Ascending aorta (tissue), 2 donors: ENCODE data around the gene SNCB. TPM values are rescaled to one million over a fixed set of nuclear protein-coding genes. Genes with fewer than 3 reads are reported as not detected.

Experiments
- DNase-seq, 2 donors: peaks; one replicate each; pipeline ENCODE4 v3.0.0-alpha.2; 2019; ENCODE audit warnings: low spot score in 2 of 2
- H3K27ac ChIP-seq, 2 donors: fragments of 200-600 bp; sonication (generic); one replicate each; pipeline ENCODE4 v1.5.1; 2016 to 2017; ENCODE audit warnings: mild to moderate bottlenecking in 1 of 2
- H3K27me3 ChIP-seq: fragments of 200-600 bp; sonication (generic); one replicate; pipeline ENCODE4 v1.5.1; 2017
- H3K36me3 ChIP-seq, 2 donors: fragments of 200-600 bp; sonication (generic); one replicate each; pipeline ENCODE4 v1.5.1; 2016
- H3K4me1 ChIP-seq, 2 donors: fragments of 200-600 bp; sonication (generic); one replicate each; pipeline ENCODE4 v1.5.1; 2016 to 2017; ENCODE audit warnings: mild to moderate bottlenecking in 1 of 2
- H3K4me3 ChIP-seq, 2 donors: fragments of 200-600 bp; sonication (generic); one replicate each; pipeline ENCODE4 v1.5.1; 2016 to 2017; ENCODE audit warnings: mild to moderate bottlenecking in 1 of 2
- H3K9me3 ChIP-seq, 2 donors: fragments of 200-600 bp; sonication (generic); one replicate each; pipeline ENCODE4 v1.5.1; 2016
- intact Hi-C: fragments of 100-400 bp; cut with DNase I; formaldehyde crosslinking; loops from one replicate; pipeline ENCODE4 v1.15.1; 2023
- total RNA-seq: library from RNA; depleted of rRNA; stranded (reverse); fragments of >200 nt; gene quantifications from one replicate; pipeline ENCODE4 v1.1.0, GENCODE V29; 2016
- TF ChIP-seq, protein P1 (sequence below), 3 experiments: fragments of 200-600 bp in 2 of 3; fragments of 450-650 bp in 1 of 3; sonication (generic) in 2 of 3; IDR thresholded peaks; one replicate each; pipeline ENCODE4 v1.5.1; 2016 to 2019; ENCODE audit warnings: antibody characterized with exemption in 3 of 3, mild to moderate bottlenecking in 1 of 3, moderate library complexity in 1 of 3

The SNCB gene
- total RNA-seq, 1 donor from 2014 or later = not detected

DNA sequence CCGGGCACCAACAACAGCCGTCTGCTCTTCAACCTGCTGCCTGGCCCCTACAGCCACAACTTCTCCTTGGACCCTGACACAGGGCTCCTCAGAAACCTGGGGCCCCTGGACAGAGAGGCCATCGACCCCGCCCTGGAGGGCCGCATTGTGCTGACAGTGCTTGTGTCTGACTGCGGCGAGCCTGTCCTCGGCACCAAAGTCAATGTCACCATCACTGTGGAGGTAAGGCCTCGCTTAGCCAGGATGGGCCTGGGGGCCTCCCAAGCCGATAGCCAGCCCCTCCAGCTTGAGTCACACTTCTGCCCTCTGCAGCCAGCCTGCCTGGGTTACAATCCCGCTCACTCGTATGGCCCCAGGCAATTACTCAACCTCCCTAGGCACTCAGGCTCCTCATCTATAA lies 49.0 kb downstream of the SNCB start:
- no peak overlapping the region for H3K27ac ChIP-seq
- intact Hi-C loops = no loop called here
- TF ChIP-seq, protein P1, sequence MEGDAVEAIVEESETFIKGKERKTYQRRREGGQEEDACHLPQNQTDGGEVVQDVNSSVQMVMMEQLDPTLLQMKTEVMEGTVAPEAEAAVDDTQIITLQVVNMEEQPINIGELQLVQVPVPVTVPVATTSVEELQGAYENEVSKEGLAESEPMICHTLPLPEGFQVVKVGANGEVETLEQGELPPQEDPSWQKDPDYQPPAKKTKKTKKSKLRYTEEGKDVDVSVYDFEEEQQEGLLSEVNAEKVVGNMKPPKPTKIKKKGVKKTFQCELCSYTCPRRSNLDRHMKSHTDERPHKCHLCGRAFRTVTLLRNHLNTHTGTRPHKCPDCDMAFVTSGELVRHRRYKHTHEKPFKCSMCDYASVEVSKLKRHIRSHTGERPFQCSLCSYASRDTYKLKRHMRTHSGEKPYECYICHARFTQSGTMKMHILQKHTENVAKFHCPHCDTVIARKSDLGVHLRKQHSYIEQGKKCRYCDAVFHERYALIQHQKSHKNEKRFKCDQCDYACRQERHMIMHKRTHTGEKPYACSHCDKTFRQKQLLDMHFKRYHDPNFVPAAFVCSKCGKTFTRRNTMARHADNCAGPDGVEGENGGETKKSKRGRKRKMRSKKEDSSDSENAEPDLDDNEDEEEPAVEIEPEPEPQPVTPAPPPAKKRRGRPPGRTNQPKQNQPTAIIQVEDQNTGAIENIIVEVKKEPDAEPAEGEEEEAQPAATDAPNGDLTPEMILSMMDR (IDR thresholded peaks at IDR 0.05) = no peak

DNA sequence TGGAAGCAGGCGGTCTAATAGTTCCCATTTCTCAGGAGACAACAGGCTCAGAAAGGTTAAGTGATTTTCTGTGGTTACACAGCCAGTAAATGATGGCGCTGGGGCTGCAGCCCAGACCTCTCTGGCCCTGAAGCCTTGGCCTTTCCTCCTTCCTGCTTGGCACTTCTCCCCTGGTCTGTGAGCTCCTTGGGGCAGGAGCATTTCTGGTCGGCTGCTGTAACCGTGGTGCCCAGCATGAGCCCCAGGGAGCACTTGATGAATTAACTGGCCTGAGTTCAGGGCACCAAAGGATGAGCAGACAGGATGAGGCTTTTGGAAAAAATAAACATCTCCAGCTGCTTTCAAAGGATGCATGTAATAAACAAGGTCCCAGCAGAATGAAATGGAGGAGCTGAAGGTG lies 51.0 kb downstream of the SNCB start:
- no peaks in the 10 kb centered on the region for H3K36me3 ChIP-seq
- intact Hi-C loops = no loop called here
- TF ChIP-seq, protein P1 (IDR thresholded peaks at IDR 0.05) = no peak
- no peak overlapping the region for H3K27ac ChIP-seq
- H3K9me3 ChIP-seq = peaks cover 0 to 2% of the 10 kb centered on the region in 2 donors
- DNase-seq = no peak
- no peaks in the 10 kb centered on the region for H3K27me3 ChIP-seq
- no peaks in the 10 kb centered on the region for H3K4me1 ChIP-seq
- H3K4me3 ChIP-seq = no peak overlapping the region

More for the DNA sequence above, 49.0 kb downstream of the SNCB start:
- no peaks in the 10 kb centered on the region for H3K4me1 ChIP-seq
- H3K36me3 ChIP-seq = no peaks in the 10 kb centered on the region
- no peaks in the 10 kb centered on the region for H3K27me3 ChIP-seq
- H3K4me3 ChIP-seq = no peak overlapping the region
- no peak for DNase-seq
- H3K9me3 ChIP-seq = peaks cover 12 to 17% of the 10 kb centered on the region in 2 donors

- no peak overlapping the region for H3K27ac ChIP-seq
- DNase-seq = no peak
- intact Hi-C loops = no loop called here
- no peaks in the 10 kb centered on the region for H3K4me1 ChIP-seq
- H3K36me3 ChIP-seq = no peaks in the 10 kb centered on the region
- no peaks in the 10 kb centered on the region for H3K9me3 ChIP-seq
- H3K4me3 ChIP-seq = no peak overlapping the region
- no peaks in the 10 kb centered on the region for H3K27me3 ChIP-seq
- TF ChIP-seq, protein P1 (IDR thresholded peaks at IDR 0.05) = peak in 2 of 3 experiments; percentile 5 to 19
These were observed 51.9 kb downstream of the SNCB start for GRCh38 chr5:176578391-176578808.

DNA sequence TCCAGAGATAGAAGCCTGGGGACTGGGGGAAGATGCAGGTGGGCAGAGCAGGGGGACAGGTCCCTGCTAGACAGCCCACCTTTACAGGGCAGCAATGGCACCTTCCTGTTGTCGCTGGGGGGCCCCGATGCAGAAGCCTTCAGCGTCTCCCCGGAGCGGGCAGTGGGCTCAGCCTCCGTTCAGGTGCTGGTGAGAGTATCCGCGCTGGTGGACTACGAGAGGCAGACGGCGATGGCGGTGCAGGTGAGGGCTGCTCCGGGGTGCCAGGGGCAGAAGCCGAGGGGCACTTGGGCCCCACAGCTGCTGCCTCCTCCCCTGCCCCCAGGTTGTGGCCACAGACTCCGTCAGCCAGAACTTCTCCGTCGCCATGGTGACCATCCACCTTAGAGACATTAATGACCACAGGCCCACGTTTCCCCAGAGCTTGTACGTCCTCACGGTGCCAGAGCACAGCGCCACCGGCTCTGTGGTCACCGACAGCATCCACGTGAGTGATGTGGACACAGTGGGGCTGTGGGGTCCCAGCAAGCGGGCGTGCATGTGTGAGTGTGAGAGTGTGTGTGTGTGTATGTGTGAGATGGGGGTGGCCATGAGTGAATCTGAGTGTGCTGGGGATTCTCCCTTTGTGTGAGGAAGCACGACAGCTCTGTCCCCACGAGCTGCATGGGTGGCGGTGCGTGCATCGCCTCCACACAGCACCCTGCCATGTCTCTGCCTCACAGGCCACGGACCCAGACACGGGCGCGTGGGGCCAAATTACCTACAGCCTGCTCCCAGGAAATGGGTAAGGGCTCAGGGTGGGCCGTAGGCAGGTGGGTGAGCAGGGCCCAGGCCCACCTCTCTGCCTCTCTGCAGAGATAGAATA lies 52.8 kb downstream of the SNCB start:
- intact Hi-C loops = no loop called here
- Histone ChIP-seq H3K27me3 (no peaks in the 10 kb centered on the region), H3K4me1 (no peaks in the 10 kb centered on the region), H3K9me3 (no peaks in the 10 kb centered on the region), H3K4me3 (no peak overlapping the region), H3K36me3 (no peaks in the 10 kb centered on the region), H3K27ac (no peak overlapping the region)
- DNase-seq = no peak
- TF ChIP-seq, protein P1 (IDR thresholded peaks at IDR 0.05) = no peak

DNA sequence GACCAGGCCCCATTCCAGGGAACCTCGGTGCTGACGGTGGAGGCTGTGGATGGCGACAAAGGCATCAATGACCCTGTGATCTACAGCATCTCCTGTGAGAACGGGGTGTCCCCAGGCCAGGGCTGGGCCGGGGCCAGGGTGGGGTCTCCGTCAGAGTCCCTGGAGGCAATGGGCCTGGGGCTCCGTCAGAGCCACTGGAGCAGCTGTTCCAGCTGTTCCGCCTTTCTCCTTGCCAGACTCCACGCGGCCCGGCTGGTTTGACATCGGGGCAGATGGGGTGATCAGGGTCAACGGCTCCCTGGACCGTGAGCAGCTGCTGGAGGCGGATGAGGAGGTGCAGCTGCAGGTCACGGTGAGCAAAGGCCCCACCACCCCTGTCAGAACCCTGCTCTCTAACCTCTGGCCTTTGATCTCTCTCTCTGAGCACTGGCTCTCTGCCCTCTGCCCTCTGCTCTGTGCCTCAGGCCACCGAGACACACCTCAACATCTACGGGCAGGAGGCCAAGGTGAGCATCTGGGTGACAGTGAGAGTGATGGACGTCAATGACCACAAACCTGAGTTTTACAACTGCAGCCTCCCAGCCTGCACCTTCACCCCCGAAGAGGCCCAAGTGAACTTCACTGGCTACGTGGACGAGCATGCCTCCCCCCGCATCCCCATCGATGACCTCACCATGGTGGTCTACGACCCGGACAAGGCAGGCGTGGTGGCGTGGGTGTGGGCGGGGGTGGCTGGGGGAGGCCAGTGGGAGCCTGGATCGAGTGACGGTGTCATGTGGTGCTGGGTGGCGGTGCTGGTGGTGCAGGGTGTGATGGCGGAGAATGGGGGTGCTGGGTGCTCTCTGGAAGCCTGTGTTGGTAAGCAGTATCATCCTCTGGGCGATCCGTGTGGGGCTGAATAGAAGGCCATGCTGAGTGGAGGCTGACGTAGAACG lies 54.6 kb downstream of the SNCB start:
- H3K27ac ChIP-seq = no peak overlapping the region
- no peaks in the 10 kb centered on the region for H3K4me1 ChIP-seq
- H3K27me3 ChIP-seq = no peaks in the 10 kb centered on the region
- no peaks in the 10 kb centered on the region for H3K36me3 ChIP-seq
- DNase-seq = no peak
- H3K9me3 ChIP-seq = no peaks in the 10 kb centered on the region
- intact Hi-C loops = no loop called here
- TF ChIP-seq, protein P1 (IDR thresholded peaks at IDR 0.05) = no peak
- H3K4me3 ChIP-seq = no peak overlapping the region
